ENCODE results near the gene CDH23. TPM values are rescaled to one million over a fixed set of nuclear protein-coding genes. Genes with fewer than 3 reads are reported as not detected.

Gene CDH23
- total RNA-seq, 2 donors from 2014 or later: 3.9 to 74.8 TPM

DNA sequence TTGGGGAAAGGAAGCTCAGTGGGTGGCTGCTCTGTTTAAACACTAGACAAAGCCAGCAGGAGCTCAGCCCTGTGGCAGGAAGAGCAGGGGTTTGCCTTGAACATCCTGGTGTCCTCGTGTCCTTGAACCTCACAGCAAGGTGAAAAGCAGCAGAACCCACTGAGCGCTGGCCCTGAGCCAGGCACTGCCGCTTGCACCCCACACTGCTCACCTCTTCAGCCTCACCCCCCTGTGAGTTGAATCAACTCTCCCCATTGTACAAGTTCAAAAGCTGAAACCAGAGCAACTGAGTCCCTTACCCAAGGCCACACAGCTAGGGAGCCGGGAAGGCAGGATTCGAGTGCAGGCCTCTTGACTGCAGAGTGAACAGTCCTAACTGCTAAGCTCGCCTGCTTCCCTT lies 45.6 kb upstream of the CDH23 start:
- no peak overlapping the region for H3K4me3 ChIP-seq
- DNase-seq (ENCODE audit: low spot score): no peak
- no peak overlapping the region for H3K27ac ChIP-seq
- H3K9me3 ChIP-seq: no peaks in the 10 kb centered on the region
- WGBS: 82% methylated on average over 6 of the region's 6 CpGs
- no peaks in the 10 kb centered on the region for H3K27me3 ChIP-seq (replicated peaks; ENCODE audit: insufficient read depth)
- TF ChIP-seq POLR2A (IDR thresholded peaks at IDR 0.05) (no peak), POLR2AphosphoS5 (IDR thresholded peaks at IDR 0.05) (no peak)
- TF ChIP-seq, protein P1, sequence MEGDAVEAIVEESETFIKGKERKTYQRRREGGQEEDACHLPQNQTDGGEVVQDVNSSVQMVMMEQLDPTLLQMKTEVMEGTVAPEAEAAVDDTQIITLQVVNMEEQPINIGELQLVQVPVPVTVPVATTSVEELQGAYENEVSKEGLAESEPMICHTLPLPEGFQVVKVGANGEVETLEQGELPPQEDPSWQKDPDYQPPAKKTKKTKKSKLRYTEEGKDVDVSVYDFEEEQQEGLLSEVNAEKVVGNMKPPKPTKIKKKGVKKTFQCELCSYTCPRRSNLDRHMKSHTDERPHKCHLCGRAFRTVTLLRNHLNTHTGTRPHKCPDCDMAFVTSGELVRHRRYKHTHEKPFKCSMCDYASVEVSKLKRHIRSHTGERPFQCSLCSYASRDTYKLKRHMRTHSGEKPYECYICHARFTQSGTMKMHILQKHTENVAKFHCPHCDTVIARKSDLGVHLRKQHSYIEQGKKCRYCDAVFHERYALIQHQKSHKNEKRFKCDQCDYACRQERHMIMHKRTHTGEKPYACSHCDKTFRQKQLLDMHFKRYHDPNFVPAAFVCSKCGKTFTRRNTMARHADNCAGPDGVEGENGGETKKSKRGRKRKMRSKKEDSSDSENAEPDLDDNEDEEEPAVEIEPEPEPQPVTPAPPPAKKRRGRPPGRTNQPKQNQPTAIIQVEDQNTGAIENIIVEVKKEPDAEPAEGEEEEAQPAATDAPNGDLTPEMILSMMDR (IDR thresholded peaks at IDR 0.05): no peak
- H3K4me1 ChIP-seq (replicated peaks): peaks cover 10% of the 10 kb centered on the region
- intact Hi-C loops (cut with DNase I): no loop called here
- no peaks in the 10 kb centered on the region for H3K36me3 ChIP-seq

DNA sequence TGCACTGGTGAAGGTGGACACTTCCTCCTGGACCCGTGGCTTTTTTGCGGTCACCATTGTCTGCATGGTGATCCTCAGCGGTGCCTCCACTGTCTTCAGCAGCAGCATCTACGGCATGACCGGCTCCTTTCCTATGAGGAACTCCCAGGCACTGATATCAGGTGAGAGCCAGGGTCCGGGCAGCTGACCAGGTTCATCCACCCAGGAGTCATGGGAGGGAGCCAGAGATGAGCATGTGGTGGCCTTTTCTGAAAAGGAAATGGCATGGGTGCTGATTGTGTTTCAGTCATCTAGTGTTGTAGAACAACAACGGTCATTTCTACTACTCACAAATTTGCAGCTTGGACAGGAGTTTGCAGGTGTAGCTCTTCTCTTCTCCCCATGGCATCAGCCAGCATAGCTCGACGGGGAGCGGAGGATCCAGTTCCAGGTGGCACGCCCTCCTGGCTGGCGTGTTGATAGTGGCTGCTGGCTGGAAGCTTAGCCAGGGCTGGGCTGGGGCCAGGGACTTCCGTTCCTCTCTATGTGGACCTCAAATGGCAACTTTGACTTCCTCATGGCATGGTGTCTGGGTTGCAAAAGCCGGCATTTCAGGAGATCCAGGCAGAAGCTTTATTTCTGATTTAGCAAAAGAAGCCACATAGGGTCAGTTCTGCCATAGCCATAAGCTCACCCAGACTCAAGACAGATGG lies 44.9 kb upstream of the CDH23 start:
- DNase-seq (ENCODE audit: low spot score): peak; percentile 75
- intact Hi-C loops (cut with DNase I): no loop called here
- no peaks in the 10 kb centered on the region for H3K36me3 ChIP-seq
- TF ChIP-seq POLR2A (IDR thresholded peaks at IDR 0.05) (no peak), POLR2AphosphoS5 (IDR thresholded peaks at IDR 0.05) (peak; percentile 68)
- TF ChIP-seq, protein P1 (IDR thresholded peaks at IDR 0.05): no peak
- peaks cover 10% of the 10 kb centered on the region for H3K4me1 ChIP-seq (replicated peaks)
- no peaks in the 10 kb centered on the region for H3K9me3 ChIP-seq
- H3K27ac ChIP-seq: no peak overlapping the region
- no peaks in the 10 kb centered on the region for H3K27me3 ChIP-seq (replicated peaks; ENCODE audit: insufficient read depth)
- WGBS: 66% methylated on average over 14 of the region's 14 CpGs
- no peak overlapping the region for H3K4me3 ChIP-seq

DNA sequence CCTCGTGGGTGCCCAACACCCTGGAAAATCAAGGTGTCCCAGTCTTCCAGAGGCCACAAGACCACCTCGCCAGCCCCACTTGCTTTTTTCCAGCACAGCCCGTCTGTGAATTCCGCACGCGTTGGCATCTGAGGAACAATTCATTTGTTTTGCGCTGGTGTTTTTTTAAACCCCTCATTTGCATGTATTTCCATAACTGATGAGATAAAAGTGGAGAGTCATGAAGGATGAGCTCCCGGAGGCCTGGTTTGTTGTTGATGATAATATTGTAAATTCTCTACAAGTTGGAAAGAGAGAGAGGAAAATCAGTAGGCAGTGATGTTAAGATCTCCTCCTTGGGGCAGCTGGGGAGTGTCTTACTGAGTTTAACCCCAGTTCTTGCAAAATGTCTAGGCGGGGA lies 43.1 kb upstream of the CDH23 start:
- no peak for DNase-seq (ENCODE audit: low spot score)
- 79% methylated on average over 9 of the region's 9 CpGs for WGBS
- no peaks in the 10 kb centered on the region for H3K9me3 ChIP-seq
- TF ChIP-seq POLR2AphosphoS5 (IDR thresholded peaks at IDR 0.05): no peak
- peaks cover 2% of the 10 kb centered on the region for H3K4me1 ChIP-seq (replicated peaks)
- no peaks in the 10 kb centered on the region for H3K36me3 ChIP-seq
- H3K4me3 ChIP-seq: no peak overlapping the region
- no peak overlapping the region for H3K27ac ChIP-seq
- intact Hi-C loops (cut with DNase I): no loop called here
- H3K27me3 ChIP-seq (replicated peaks; ENCODE audit: insufficient read depth): no peaks in the 10 kb centered on the region

GRCh38 chr10:71354776-71355175 lies 41.9 kb upstream of the CDH23 start:
- intact Hi-C loops (cut with DNase I): no loop called here
- Histone ChIP-seq H3K9me3 (no peaks in the 10 kb centered on the region), H3K27me3 (replicated peaks; ENCODE audit: insufficient read depth) (no peaks in the 10 kb centered on the region), H3K4me3 (no peak overlapping the region), H3K27ac (no peak overlapping the region), H3K36me3 (no peaks in the 10 kb centered on the region), H3K4me1 (replicated peaks) (peaks cover 2% of the 10 kb centered on the region)
- TF ChIP-seq, protein P1 (IDR thresholded peaks at IDR 0.05): no peak
- TF ChIP-seq POLR2AphosphoS5 (IDR thresholded peaks at IDR 0.05): no peak
- TF ChIP-seq POLR2A (IDR thresholded peaks at IDR 0.05): no peak
- WGBS: 98% methylated on average over 7 of the region's 7 CpGs
- no peak for DNase-seq (ENCODE audit: low spot score)

GRCh38 chr10:71355886-71356285 lies 40.8 kb upstream of the CDH23 start:
- TF ChIP-seq, protein P1 (IDR thresholded peaks at IDR 0.05): no peak
- no peak for TF ChIP-seq POLR2A (IDR thresholded peaks at IDR 0.05)
- TF ChIP-seq POLR2AphosphoS5 (IDR thresholded peaks at IDR 0.05): no peak
- H3K4me3 ChIP-seq: no peak overlapping the region
- WGBS: 89% methylated on average over 12 of the region's 12 CpGs
- no peaks in the 10 kb centered on the region for H3K36me3 ChIP-seq
- intact Hi-C loops (cut with DNase I): no loop called here
- H3K27me3 ChIP-seq (replicated peaks; ENCODE audit: insufficient read depth): no peaks in the 10 kb centered on the region
- H3K4me1 ChIP-seq (replicated peaks): peaks cover 2% of the 10 kb centered on the region
- no peak for DNase-seq (ENCODE audit: low spot score)
- no peak overlapping the region for H3K27ac ChIP-seq
- no peaks in the 10 kb centered on the region for H3K9me3 ChIP-seq
